WI38 (cell line): Measurements from ENCODE around the gene SLC39A10.

ENCODE experiments used
- H3K4me3 ChIP-seq: 2 replicates; pipeline ENCODE4 v1.5.1; 2011; ENCODE audit warnings: low read depth, mild to moderate bottlenecking, control low read depth, low read length
- CTCF ChIP-seq: IDR thresholded peaks from 2 replicates; pipeline ENCODE4 v1.5.1; 2012; ENCODE audit warnings: low read depth, mild to moderate bottlenecking, control low read depth, low read length

Gene SLC39A10

DNA sequence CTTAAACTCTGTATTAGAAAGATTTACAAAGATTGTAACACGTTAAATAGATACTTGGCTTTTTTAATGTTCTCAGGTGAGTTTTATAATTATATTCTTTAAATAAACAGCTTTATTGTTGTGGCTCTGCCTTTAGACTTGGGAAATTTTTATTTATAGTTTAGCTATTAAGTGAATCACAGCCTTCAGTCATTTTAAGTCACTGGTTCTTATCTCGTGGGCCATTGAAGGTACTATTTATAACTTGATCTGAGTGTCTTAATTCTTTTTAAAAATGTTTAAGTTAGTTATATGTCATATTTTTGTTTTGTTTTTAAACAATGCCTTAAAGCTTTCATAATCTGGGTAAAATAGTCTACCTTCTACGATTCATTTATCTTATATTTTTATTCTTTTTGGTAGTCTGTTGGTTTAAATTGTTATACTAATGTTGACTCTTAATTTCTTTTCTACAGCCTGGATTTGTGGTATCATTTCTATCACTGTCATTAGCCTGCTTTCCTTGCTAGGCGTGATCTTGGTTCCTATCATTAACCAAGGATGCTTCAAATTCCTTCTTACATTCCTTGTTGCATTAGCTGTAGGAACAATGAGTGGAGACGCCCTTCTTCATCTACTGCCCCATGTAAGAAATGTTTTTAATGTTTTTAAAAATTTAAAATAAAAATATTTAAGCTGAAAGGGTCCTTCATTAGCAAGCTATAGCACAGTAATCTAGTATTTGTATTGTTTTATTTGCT, 49.3 kb downstream of the SLC39A10 start:
- no peak for TF ChIP-seq CTCF
- no peak overlapping the region for H3K4me3 ChIP-seq

GRCh38 chr2:195709901-195710806, 53.1 kb downstream of the SLC39A10 start:
- TF ChIP-seq CTCF = no peak

DNA sequence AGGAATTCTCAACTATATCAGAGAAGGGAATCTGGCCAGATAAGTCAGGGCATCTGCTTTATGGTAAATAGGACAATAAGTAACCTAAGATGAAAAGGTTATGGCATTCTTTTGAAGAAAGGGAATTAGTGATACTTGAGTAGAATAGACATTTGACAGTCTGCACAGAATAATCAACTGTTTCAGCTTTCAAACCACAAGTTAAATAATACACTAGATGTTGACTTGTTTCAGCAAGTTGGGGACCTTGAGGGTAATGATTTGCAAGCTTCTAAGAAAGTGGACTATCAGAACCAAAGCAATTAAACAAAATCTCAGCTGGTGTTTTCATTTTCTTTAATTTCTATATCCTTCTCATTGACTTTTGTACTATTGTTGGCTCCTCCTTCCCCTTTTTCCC, 54.5 kb downstream of the SLC39A10 start:
- no peak overlapping the region for H3K4me3 ChIP-seq
- TF ChIP-seq CTCF = no peak

More at GRCh38 chr2:195709901-195710806, 53.1 kb downstream of the SLC39A10 start:
- no peak overlapping the region for H3K4me3 ChIP-seq

- no peak for TF ChIP-seq CTCF
- H3K4me3 ChIP-seq = no peak overlapping the region
These were observed 59.4 kb downstream of the SLC39A10 start for GRCh38 chr2:195716466-195716865.

DNA sequence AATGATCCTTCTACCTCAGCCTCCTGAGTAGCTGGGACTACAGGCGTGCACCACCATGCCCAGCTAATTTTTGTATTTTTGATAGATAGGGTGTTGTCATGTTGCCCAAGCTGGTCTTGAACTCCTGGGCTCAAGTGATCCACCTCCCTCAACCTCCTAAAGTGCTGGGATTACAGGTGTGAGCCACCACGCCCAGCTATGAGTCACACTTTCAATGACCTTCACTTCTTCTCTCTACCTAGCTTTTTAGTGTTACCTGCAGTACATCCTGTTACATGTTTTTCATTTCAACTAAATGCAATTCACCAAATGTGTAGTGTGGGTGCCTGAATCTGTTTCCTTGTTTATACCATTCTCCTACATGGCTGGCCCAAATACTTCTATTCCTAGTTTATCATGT, 64.0 kb downstream of the SLC39A10 start:
- no peak overlapping the region for H3K4me3 ChIP-seq
- no peak for TF ChIP-seq CTCF

DNA sequence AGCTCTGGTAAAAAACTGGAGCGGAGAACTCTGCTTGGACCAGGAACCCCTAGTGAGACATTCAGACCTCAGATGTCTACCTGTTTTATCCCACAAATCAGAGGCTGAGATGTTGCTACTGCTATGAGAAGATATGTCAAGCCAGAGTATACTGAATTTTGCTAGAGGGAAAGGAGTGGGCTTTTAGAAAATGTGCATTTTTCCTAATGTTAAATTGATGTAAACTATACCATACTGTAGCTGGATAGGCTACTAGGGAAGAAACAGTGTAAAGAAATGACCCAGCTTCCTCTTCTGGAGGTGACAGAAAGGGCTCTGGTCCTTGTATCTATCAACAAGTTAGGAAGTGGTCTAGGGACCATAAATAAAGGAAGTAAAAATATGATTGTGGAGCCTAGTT, 65.0 kb downstream of the SLC39A10 start:
- no peak overlapping the region for H3K4me3 ChIP-seq
- TF ChIP-seq CTCF = no peak

DNA sequence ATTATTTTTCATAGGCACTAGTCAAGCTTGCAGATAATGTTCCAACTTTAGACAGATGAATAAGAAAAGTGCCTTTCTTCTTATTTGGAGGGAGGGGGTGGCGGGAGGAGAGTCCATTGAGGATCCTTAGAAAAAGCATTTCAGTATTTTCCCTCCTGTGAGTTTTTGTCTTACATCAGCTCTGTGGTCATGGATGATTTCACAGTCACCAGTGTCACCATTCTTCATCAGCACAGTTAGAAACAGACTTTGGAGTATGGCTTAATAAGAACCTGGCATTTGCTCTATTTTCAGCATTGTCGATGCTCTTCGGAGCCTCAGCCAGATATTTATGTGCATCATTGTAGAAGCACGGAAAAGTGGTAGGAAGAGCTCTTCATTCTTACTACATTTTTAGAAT, 70.1 kb downstream of the SLC39A10 start:
- TF ChIP-seq CTCF = no peak

More for the DNA sequence above, 70.1 kb downstream of the SLC39A10 start:
- no peak overlapping the region for H3K4me3 ChIP-seq
